ENCODE results near the gene ZDHHC8.
A peak's percentile ranks its signal among the peaks of the same experiment; 100 is the strongest.

ZDHHC8 gene

DNA sequence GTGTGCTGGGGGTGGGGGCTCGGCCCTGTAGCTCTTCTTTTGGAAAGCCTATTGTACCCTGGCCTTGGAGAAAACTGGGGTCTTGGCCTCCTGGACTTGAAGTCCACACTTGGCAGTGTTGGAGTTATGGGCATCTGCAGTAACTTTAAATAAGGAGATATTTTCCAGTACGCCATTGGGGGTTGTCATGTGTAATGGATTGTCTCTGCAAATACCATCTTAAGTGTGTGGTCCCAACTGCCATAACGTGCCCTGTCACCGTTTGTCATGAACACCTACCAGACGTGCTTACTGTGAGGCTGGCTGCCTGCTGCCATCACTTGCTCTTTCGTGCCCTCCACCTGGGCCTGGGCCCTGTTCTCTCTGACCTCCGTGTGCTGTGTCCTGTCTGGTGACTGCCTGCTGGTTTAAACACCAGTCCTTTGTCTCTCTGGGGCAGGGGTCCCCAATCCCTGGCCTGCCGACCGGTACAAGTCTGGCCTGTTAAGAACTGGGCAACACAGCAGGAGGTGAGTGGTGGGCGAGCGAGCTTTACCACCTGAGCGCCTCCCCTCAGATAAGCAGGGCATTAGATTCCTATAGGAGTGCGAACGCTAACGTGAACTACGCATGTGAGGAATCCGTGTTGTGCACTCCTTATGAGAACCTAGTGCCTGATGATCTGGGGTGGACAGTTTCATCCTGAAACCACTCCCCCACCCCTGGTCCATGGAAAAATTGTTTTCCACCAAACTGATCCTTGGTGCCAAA, 3.6 kb upstream of the ZDHHC8 start:
- DNase-seq, result no peak

DNA sequence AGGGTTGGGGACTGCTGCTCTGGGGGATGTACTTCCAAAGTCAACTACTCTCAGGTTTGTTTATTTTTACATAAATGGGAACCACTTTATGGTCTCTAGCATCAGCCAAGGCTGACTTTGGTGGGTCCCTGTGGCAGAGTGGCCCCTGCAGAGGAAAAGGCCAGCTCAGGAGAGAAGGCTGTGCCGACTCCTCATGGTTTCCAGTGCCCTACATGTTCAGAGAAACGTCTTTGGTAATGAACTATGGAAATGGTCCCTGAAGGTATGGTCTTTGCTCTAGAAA, 3.0 kb upstream of the ZDHHC8 start:
- DNase-seq, result no peak

DNA sequence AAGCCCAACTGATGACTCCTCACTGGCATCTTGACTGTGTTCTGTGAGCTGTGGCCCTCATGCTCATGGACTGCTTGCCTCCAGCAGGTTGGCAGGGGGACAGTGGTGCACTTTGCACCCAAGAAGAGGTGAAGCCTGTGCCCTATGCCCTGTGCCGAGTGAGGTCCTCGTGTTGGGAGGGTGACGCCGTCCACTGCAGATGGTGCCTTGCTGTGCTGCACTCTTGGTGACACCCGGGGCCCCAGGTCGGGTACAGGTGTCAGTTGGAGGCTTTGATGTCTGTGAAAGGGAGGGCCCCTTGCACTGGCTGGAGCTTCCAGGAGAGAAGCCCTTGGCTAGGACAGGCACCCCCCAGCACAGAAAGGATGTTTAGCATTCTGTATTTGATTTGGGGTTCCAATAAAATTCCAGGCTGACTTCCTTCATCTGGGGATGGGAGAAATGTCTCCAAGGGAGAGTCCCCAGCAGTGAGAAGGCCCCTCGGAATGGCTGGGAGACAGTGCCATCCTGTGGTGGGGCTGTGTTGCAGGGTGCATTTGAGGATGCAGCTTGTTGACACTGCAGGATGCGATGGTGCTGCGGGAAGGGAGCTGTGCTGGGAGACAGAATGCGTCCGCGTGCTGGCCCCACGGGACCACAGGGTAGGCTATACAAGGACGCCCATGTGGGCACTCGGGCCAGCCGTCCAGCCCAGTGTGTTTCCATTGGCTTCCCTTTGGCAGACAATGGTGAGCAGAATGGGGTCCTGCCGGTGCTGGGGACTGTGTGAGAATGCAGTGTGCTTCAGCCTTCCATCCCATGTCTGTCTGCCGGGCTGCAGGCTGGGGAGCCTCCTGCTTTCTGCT, 2.5 kb upstream of the ZDHHC8 start:
- peak in 16 of 58 donors; percentile 15 to 53 (median 24) for DNase-seq

DNA sequence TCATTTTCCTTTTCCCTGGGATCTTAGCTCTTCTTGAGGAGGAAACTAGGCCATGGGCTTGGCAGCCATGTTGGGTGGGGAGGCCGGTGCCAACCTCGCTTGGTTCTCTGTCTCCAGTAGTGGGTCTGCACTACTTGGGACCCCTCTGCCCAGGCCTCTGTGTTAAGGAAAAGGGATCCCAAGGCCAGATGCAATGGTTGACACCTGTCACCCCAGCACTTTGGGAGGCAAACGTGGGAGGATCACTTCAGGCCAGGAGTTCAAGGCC, 1.9 kb upstream of the ZDHHC8 start:
- DNase-seq, result no peak

DNA sequence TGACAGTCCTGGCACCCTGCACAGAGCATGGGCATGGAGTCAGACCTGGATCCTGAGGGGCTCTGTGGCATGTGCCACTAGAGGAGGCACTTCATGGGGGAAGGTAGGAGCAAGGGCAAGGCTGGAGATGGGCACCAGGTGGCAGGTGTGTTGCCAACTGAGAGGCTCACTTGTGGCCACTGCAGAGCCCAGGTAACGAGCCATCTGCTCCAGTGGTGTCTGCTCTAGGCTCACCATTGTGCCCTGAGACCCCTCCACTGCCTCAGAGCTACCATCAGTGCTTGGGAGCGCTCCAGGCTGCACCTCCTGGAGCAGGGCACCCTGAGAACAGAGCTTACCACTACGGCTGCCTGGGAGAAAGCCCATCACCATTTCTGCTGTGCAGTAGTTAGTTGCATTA, 1.3 kb upstream of the ZDHHC8 start:
- no peak for DNase-seq

DNA sequence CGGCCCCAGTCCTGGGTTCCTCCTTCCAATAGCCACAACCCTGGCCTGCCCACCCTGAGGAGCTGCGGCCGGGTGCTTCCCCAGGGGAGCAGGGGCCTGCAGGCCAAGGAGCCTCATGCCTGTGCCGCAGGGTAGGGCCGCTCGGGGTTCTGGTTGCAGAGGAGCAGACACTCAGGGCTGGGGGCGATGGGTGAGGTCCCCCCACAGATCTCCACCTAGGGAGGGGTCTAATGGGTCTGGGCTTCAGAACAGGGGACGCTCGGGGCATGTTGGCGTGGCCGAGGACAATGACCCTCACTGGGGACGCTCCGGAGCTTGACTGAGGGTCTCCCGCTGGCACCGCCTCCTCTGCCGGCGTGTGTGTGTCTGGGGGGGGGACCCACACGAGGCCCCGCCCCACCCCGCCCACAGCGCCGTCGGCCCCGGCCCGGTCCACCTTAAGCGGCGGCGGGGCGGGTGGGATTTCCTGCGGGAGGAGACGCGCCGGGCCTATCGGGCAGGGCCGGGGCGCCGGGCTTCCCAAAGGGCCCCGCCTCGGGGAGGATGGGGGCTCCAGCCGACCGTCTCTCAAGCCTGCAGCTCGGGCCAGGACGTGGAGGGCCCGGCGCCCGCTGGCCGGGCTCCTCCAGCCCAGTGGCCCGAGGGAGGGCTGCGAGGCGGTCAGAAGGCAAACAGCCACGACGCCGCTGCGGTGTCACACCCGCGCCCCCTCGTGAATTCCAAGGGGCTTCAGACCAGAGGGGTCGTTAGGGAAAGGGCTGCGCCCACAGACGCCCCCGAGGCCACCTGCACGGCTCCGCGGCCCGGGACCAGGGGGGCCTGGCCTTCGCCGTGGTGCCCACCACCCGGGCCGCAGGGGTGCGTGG, 640 bp upstream of the ZDHHC8 start:
- DNase-seq, result peak in 56 of 58 donors; percentile 39 to 91 (median 74)

DNA sequence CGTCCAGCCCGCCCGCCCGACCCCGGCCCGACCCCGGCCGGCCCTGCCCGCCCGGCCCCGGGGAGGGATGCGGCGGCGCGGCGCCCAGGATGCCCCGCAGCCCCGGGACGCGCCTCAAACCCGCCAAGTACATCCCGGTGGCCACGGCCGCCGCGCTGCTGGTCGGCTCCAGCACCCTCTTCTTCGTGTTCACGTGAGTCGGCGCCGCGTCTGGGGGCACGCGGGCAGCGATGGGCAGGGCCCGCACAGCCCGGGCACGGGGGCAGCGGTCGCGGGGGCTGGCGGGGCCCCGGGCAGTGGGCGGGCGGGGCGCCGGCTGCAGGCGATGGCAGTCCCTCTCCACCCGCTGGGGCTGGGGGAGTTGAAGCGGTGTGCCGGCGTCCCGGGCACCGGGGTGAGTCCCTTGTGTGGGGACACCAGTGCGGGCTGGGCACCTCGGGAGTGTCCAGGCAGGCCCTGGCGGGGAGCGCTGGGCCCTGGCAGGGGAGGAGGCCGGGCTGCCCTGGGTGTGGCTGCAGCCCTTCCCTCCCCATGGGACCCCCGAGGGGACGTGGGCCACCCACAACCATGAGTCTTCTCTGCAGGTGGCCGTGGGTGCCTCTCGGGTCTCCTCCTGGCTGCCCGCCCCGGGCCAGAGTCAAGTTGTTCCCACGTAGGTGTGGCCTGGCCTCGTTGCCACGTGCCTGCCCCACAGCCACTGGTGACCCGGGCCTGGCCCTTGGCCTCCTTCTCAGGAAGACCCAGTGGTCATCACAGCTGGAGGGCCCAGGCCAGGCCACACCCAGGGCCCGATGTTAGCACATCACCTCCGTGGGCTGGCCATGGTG, 468 bp downstream of the ZDHHC8 start:
- DNase-seq, result peak in 13 of 58 donors; percentile 15 to 57 (median 40)

DNA sequence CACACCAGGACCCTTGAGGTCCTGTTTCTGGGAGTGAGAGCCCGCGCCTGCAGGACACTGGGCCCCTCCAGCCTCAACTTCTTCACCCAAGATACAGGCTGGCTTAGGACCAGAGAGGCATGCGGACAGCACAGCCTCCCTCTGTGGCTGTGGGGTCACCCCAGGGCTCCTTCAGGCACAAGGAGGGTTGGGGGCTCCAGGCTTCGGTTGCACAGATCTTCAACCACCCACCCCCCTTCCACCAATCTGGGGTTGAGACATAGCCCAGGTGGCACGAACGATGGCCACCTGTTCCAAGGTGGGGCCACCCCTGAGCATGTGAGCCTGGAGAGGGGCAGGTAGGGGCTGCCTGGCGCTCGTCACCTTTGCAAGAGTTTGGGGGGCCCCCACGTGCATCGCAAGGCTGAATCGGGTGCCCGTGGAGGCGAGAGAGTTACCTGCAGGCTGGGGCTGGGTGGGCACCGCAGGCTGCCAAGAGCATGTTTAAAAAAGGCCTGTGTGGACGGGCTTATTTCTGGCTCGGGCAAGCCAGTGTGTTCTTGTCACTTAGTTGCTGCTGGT, 1.2 kb downstream of the ZDHHC8 start:
- no peak for DNase-seq

DNA sequence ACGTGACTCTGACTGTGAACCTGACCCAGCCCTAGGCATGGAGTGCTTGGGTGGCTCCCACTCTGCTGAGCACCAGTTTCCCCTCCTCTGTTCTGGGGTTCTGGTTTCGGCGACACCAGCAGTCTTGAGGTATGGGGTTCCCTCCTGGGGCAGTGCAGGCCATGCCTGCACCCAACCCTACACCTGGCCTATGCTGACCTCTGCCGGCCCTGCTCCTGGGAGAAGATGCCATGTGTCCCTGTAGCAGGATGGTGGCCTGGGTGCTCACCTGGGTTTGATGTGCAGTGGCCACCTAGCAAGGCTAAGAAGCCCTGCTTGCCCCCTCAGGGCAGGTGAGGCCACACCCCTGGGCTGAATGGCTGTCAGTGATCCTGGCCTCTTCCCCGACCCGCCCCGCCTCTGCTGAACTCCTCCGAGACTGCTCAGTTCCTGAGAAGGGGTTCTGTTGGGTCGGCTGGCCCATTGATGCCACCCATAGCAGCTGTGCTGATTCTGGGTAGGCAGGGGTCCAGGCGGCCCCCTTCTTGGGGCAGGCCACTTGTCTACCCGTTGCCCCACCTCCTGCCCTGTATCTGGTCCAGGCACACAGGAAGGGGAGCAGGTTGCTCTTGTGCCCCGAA, 2.4 kb downstream of the ZDHHC8 start:
- no peak for DNase-seq

DNA sequence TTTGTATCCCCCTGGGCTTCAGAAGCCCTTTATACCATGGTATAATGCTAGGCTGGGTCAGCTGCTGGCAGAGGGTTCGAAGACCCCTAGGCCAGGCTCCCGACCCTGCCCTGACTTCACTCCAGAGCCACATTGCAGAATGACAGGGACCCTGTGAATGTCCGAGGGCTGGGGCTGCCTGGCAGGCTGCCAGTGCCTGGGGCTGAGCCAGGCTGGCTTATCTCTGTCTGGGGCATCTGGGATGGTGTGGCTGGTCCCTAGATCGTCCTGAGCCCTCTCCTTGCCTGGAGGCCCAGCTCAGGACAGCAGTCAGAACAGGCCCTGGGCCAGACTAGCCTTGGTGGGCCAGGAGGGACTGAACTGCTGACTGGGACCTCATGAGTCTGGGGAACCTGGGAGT, 3.7 kb downstream of the ZDHHC8 start:
- DNase-seq, result no peak

DNA sequence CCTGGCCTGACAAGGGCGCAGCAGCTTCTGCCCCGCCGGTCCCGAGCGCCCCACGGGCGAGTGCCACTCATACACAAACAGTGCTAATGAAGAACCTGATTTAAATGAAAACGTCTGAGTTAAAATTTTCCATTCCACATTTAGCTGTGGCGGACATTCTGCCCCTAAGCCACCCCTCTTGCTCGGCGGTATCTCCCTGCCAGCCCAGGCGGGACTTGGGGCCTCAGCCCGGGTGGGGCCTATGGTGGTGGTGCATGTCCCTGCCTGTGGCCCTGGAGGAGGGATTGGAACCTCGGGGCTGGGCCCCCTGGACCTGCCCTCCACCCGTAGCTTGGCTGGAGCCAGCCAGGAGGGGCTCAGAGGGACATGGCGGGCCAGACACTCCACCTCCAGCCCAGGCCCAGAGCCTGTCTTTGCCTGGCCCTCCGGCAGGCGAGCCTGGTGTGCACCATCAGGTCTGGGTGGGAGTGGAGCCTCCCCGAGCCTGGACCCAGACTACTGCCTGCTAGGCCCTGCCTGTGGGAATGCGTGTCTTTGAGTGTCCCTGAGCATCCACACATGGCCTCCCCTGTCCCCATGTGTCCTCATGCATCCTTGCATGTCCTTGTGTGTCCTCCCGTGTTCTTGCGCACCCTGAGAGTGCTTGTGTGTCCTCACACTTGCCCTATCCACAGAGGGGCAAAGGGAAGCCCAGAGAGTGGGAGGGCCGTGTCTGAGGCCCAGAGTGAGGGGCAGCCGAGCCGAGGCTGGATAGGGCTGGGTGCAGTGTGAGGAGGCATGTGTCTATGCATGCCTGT, 4.4 kb downstream of the ZDHHC8 start:
- DNase-seq, result no peak

DNA sequence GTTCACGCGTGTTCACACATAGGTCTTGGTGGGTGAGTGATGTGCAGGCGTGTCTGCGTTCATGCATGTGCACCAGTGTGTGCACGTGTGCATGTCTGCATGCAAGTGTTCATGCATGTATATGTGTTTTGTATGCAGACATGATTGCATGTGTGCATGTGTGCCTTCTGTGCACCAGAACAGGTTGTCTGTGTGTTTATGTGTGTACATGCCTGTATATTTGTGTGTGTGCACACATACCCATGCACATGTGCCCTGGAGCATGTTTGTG, 4.9 kb downstream of the ZDHHC8 start:
- no peak for DNase-seq

DNA sequence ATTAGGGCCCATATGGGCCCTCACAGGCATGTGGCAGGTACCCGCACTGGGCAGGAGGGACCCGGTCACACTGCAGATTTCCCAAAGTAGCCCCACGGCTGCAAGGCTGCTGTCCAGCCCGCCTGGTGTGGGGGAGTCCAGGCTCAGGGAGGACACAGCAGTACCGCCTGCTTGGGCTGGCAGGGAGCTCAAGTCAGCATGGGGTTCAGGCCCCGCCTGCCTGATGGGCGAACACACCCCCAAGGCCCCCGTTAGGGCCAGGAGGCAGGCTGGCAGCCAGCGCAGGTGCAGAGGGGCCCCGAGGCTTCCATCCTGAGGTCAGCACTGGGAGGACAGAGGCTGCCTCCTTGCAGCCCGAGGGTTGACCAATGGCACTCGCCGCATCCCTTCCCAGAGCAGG, 5.5 kb downstream of the ZDHHC8 start:
- no peak for DNase-seq

DNA sequence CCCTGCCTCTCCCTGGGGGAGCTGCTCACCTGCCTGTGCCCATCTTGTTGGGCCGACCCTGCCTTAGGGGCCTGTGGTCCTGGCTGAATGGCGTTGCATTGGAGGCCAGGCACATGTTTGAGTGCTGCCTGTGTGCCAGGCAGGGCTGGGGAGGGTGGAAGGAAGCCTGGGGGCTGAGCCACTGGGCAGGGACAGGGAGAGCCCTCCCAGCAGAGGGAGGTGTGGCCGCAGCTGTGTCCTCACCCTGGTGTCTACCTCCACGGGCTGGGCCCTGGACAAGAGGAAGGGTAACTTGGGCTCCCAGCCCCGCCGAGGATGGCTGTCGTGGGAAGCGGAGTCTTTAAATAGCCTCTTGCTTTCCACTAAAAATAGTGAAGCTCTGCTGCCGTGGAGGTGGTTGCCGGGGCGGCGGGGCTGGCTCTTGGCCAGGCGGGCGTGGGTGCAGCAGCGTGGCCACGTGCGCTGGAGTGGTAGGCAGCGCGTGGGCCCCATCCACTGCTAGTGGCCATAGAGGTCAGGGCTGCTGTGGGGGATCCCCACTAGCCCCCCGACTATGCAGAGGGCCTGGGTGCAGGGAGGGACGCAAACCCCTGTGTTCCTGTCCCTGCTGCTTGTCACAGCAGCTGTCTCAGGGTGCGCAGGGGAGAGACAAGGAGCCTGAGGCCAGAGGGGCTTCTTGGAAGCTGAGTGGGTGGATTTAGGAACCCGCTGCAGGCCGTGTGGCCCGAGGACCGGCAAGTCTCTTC, 6.2 kb downstream of the ZDHHC8 start:
- DNase-seq, result peak in 39 of 58 donors; percentile 20 to 74 (median 52)

DNA sequence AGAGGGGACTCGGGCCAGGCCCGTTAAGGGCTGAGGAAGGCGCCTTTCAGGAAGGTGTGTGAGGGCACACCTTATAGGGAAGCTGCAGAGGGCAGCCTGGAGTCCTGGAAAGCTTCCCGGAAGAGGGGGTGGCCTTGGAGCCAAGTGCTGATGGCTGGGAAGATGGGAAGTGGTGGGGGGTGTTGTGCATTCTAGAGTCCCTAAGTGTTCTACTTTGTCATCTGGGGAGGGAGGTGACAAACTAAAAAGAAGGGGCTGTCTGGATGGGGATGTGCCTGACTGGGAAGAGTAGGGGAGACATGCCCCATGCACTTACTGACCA, 6.8 kb downstream of the ZDHHC8 start:
- peak in 28 of 58 donors; percentile 13 to 72 (median 56) for DNase-seq

DNA sequence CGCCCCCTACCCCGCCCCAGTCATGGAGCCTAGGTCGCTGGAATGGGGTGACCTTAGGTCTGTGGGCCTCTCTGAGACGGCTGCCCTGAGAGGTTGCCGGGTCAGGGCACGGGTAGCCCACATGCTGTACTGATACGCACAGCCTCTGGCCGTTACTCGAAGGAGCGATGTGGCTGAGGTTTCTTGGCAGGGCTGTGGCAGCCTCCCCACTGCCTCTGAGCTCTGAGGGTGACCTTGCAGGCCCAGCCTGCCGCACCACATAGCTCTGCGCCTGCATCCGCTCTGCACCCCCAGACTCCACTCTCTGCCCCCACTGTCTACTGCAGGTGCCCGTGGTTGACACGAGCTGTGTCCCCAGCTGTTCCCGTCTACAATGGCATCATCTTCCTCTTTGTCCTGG, 7.3 kb downstream of the ZDHHC8 start:
- no peak for DNase-seq

DNA sequence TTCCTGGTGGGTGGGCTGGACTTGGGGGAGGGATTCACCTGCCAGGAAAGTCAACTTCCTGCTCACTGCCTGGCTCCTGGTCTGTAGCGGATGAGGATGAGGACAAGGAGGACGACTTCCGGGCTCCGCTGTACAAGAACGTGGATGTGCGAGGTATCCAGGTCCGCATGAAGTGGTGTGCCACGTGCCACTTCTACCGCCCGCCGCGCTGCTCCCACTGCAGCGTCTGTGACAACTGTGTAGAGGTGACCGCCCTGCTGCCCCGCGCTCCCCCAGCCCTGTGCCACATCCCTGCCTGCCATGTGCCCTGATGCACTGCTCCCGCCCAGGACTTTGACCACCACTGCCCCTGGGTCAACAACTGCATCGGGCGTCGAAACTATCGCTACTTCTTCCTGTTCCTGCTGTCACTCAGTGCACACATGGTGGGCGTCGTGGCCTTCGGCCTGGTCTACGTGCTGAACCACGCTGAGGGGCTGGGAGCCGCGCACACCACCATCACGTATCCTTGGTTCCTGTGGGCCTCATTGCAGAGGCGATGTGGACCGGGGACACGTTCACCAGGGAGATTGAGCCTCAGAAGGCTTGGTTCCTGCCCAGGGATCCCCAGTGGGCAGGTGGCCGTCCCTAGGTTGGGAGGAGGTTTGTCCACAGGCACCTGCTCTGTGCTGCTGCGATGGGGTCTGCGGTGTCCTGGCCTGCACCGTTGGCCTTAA, 7.9 kb downstream of the ZDHHC8 start:
- DNase-seq, result no peak

DNA sequence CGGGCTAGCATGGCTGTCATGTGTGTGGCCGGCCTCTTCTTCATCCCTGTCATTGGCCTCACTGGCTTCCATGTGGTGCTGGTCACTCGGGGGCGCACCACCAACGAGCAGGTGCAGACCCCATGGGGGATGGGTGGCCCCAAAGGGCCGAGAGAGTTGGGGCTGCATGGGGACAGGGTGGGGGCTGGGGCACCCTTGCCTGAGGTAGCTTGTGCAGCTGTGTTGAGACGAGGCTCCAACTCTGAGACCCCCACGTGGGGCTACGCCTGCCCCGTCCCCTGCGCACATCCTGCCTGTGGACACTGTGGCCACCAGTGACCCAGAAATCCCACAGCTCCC, 8.5 kb downstream of the ZDHHC8 start:
- no peak for DNase-seq

DNA sequence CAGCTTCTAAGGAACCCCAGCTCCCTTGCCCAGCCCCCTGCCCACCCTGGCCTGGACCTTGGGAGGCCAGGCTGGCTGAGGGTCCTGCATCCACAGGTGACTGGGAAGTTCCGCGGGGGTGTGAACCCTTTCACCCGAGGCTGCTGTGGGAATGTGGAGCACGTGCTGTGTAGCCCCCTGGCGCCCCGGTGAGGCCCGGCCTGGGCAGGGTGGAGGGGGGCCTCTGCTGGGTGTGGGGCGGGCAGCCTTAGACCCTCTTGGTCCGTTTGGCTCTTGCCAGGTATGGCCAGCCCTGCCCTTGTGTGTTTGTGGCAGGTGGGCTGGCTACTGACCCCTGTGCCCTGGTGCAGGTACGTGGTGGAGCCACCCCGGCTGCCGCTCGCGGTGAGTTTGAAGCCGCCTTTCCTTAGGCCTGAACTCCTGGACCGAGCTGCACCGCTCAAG, 8.9 kb downstream of the ZDHHC8 start:
- no peak for DNase-seq
